ENCODE data around the gene ETS1.

DNA sequence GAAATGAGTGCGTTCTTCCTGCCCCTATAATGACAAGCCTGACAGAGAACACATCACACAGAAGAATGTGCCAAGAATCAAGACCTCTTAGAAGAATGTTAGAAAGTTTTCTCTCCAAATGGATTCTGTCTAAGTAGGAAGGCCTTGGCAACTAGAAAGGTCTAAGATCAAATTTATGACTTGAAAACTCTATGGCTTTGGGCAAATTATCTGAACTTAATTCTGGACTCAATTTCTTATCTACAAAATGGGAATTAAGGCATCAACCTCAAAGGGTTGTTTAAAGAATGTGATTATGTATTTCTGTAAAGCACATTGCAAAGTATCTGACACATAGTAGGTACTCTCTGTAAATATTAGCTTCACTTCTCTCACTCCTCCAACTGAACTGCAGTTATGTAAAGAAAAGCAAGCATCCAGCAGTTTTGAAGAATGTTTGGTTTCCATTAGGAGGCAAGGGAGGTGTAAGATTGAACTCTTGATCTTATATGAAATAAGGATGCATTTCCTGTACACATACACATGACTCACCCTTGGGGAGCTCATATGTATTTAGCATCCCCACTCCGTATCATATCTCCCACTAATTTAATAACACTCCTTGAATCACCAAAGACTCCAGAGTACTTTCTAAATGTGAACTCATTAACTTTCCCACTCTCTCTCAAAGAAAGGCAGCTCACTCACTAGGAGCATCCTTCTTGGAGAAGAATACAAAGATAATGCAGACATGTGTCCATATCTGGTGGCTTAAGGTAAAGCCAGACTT is 77.6 kb downstream of the ETS1 start:
- TF ChIP-seq, protein P1, sequence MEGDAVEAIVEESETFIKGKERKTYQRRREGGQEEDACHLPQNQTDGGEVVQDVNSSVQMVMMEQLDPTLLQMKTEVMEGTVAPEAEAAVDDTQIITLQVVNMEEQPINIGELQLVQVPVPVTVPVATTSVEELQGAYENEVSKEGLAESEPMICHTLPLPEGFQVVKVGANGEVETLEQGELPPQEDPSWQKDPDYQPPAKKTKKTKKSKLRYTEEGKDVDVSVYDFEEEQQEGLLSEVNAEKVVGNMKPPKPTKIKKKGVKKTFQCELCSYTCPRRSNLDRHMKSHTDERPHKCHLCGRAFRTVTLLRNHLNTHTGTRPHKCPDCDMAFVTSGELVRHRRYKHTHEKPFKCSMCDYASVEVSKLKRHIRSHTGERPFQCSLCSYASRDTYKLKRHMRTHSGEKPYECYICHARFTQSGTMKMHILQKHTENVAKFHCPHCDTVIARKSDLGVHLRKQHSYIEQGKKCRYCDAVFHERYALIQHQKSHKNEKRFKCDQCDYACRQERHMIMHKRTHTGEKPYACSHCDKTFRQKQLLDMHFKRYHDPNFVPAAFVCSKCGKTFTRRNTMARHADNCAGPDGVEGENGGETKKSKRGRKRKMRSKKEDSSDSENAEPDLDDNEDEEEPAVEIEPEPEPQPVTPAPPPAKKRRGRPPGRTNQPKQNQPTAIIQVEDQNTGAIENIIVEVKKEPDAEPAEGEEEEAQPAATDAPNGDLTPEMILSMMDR (IDR thresholded peaks at IDR 0.05 in 8 of 11, conservative IDR thresholded peaks at IDR 0.05 in 3 of 11) = no peak
- TF ChIP-seq POLR2A (IDR thresholded peaks at IDR 0.05) = no peak
